HG03159 (cell line): ENCODE measurements around the gene KRTAP5-10.
"Not testable (repeated sequence)": the region's sequence is repeated elsewhere in the genome, so short reads cannot be mapped to it uniquely, and the experiment has no call there.

Experiments
- ATAC-seq: cut with Tn5 transposase; IDR thresholded peaks from one replicate; pipeline ENCODE4 v1.9.1; 2021; ENCODE audit warnings: mild to moderate bottlenecking, moderate library complexity; ENCODE audit not compliant: unreplicated experiment

The KRTAP5-10 gene

DNA sequence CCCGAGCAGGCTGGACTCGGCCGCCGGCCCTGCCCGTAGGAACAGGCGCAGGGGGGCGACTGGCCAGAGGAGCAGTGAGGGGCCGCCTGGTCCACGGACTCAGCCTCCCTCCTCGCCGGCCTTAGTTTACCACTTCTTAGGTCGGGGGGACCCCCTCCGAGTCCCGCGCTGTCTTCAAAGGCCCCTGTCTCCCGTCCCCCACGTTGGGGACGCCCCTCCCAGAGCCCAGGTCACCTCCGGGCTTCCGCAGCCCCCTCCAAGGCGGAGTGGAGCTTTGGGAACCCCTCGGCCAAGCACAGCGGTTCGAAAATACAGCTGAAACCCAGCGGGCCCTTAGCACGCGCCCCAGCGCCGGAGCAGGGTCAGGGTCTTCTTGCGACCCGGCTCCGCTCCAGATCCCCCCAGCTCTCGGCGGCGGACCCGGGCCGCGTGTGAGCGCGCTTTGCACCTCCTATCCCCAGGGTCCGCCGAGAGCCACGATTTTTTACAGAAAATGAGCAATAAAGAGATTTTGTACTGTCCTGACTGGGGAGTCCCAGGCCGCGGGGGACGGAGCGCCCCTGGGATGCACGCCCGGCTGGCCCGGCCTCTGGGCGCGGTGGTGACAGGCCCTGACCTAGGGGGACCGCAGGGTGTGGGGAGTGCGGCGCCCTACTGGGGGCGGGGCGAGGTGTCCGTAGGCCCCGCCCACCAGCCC lies 42.3 kb downstream of the KRTAP5-10 start:
- not testable (repeated sequence) for ATAC-seq

DNA sequence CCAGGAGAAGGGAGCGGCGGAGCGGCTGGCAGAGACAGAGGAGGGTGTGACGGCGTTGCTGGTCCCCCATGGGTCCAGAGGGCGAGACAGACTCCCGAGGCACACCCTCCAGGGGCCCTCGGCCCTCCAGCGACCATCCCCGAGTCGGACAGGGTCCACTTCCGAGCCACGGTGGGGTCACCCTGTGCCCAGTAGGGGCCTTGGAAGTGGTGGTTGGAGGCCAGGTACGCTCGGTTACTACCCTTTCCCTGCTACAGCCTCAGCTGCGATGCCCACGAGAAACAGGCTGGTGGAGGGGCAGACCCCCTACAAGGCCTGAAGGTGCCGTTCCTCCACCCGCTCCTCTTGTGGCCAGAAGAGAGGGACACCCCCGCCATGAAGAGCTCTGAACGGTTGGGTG lies 42.9 kb downstream of the KRTAP5-10 start:
- not testable (repeated sequence) for ATAC-seq

DNA sequence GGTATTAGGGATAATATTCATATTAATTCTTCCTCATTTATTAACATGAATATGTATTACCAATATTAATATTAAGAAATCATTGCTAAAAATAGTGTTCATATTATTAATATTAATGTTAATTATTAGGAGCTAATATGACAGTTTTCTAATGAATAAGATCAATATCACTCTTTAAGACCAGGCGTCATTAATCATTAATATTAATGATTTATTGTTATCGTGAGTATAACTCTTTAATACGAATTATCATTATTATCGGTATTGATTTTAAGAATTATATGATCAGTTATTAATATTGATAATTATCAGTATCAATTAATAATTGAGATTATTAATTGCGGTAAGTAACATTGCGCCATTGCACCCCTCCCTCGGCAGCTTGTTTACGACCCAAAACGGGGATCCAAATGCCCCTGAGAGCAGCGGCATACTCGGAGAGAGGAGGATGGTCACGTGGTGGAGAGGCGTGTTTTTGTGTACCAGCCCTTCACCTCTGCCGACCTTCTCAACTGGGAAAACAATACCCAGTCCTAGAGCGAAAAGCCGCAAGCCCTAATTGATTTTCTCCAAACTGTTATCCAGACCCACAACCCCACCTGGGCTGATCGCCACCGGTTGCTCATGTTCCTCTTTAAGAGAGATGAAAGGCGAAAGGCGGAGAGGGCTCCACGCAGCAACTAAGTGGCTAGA lies 46.0 kb downstream of the KRTAP5-10 start:
- not testable (repeated sequence) for ATAC-seq

DNA sequence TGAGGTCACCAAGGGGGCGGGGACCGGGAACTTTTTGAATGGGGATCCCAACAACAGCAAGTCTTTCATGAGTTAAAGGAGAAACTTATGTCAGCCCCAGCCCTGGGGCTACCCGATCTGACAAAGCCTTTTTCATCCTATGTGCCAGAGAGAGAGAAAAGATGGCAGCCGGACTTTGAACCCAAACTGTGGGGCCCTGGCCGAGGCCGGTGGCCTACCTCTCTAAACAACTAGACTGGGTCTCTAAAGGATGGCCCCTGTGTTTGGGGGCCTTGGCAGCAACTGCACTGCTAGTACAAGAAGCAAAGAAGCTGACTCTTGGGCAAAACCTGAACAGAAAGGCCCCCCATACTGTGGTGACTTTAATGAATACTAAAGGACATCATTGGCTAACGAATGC lies 48.6 kb downstream of the KRTAP5-10 start:
- not testable (repeated sequence) for ATAC-seq

DNA sequence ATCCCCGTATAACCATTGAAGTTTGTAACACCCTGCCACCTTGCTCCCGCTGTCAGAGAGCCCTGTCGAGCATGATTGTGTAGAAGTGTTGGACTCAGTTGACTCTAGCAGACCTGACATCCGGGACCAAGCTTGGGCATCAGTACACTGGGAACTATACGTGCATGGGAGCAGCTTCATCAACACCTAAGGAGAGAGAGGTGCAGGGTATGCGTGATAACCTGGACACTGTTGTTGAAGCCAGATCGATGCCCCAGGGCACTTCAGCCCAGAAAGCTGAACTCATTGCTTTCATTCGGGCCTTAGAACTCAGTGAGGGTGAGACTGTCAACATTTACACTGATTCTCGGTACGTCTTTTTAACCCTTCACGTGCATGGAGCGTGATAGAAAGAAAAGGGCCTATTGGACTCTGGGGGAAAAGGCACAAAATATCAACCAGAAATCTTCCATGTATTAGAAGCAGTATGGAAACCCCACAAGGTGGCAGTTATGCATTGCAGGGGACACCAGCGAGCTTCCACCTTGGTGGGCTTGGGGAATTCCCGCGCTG lies 49.1 kb downstream of the KRTAP5-10 start:
- ATAC-seq = not testable (repeated sequence)

DNA sequence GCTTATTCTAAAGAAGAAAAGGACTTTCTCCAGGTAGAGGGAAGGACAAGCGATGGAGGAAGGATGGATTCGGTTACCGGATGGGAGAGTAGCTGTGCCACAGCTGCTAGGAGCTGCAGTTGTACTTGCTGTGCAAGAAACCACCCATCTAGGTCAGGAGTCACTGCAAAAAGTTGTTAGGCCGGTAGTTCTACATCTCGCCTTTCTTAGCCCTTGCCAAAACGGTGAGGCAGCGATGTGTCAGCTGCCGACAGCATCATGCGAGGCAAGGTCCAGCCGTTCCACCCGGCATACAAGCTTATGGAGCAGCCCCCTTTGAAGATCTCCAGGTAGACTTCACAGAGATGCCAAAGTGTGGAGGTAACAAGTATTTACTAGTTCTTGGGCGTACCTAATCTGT lies 49.6 kb downstream of the KRTAP5-10 start:
- not testable (repeated sequence) for ATAC-seq
